ENCODE measurements around the gene IGSF3. TPM values are rescaled to one million over a fixed set of nuclear protein-coding genes. Genes with fewer than 3 reads are reported as not detected.
"Not testable (repeated sequence)": the region's sequence is repeated elsewhere in the genome, so short reads cannot be mapped to it uniquely, and the experiment has no call there.

The IGSF3 gene
- total RNA-seq, 1 experiment from 2014 or later = 10.8 TPM

DNA sequence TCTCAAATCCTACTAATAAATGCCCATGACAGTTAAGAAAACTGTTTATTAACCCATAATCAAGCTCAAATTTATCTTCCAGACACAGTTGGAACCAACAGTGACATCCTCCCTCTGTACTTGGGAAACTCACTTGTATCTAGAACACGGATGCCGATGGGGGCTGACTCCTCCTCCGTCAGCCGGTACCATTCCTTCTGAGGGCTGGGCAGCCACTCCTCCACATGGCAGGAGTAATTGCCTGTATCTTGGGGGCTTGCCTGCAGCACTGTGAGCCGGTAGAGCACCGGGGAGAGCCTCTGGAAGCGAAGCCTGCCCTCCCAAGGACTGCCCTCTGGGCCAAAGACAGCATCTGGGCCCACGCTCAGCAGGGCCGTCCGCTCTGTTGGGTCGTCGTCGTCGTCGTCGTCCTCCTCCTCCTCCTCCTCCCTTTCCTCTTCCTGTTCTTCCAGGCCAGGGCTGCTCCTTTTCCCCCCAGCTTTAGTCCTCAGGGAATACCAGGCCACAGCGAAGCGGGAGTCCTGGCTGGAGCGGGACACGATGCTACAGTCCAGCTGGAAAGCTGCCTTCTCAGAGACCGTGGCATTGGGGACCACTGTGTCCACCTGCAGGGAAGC, 88.2 kb downstream of the IGSF3 start:
- no peak for DNase-seq (ENCODE audit: low spot score)

GRCh38 chr1:116578581-116578980, 89.0 kb downstream of the IGSF3 start:
- DNase-seq (ENCODE audit: low spot score) = no peak

DNA sequence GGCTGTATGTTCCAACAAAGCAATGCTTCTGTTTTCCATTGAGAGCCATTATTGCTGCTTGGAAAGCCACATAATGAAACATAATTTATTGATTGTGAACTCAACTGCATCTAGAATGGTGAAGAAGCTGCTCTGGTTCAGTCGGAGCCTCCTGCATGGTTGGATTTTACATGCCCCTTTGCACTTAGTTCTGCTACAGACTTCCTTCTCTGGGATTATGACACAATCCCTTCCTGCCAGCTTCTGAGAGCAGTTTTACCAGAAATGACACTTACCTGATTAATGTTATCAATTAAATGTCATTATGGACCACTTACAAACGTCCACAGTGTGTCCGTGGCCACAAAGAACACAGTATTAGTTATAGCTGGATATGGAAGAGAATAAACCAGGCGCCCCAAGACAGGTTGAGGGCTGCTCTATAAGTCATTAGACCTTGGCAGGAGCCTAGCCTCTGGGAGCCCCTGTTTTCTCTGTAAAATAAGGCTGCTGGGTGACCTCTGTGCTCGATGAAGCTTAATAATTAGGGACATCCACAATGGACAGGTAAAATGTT, 89.7 kb downstream of the IGSF3 start:
- no peak for DNase-seq (ENCODE audit: low spot score)

- peak; percentile 35 for DNase-seq (ENCODE audit: low spot score)
Measured at GRCh38 chr1:116574581-116575291, 92.8 kb downstream of the IGSF3 start.

DNA sequence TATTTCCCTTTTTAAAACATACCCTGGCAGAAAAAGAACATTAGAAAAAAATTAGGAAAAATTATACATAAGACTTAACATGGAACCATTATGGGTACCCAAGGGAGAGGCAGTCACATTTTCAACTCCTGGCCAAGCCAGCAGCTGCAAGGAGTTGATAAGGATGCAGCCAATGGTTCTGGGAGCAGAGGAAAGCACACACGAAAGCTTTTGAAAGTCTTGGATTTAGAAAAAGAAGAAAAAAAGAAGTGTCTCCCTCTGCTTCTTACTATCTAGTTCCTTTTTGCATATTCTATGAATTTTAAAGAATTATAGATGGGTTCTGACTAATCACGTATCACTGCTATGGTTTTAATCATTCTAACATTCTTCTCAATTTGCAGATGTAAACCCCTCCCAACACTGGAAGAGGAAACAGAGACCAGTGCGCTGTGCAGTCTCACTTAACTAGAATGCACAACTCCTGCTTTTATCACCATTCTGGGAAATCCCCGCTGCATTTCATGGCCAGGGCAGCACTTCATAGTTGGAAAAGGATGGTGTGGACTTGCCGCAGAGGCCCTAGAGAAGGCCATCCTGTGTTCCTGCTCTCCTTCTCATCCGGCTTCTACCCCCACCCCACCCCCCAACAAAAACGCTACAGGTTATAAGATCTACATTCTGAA, 94.0 kb downstream of the IGSF3 start:
- DNase-seq (ENCODE audit: low spot score) = no peak

- DNase-seq (ENCODE audit: low spot score) = no peak
Measured at GRCh38 chr1:116572771-116573430, 94.6 kb downstream of the IGSF3 start.

DNA sequence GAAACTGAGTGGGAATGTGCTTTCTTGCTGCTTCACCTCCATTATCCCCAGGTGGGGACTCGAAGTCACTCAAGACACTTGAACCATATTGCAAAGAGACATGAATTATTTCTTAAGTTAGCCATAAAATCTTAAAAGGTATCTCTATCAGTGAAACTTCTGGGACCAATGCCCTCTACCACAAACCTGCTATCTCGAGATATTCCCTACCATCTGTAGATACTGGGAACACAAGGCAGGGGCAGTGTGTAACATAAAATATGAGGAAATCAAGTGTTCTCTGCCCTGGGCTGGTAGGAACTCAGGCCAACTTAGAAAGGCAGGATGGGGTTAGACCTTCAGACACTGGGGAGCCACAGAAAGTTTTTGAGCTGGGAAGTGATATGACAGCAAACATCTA, 95.4 kb downstream of the IGSF3 start:
- DNase-seq (ENCODE audit: low spot score) = no peak

- no peak for DNase-seq (ENCODE audit: low spot score)
Measured at GRCh38 chr1:116571215-116571919, 96.2 kb downstream of the IGSF3 start.

- peak; percentile 65 for DNase-seq (ENCODE audit: low spot score)
Measured at GRCh38 chr1:116570358-116571214, 96.9 kb downstream of the IGSF3 start, which contains the start of gene CD58. TSS of gene CD58 (minus strand) at chr1:116571026. CDS start at chr1:116570972, 54 bp downstream.

DNA sequence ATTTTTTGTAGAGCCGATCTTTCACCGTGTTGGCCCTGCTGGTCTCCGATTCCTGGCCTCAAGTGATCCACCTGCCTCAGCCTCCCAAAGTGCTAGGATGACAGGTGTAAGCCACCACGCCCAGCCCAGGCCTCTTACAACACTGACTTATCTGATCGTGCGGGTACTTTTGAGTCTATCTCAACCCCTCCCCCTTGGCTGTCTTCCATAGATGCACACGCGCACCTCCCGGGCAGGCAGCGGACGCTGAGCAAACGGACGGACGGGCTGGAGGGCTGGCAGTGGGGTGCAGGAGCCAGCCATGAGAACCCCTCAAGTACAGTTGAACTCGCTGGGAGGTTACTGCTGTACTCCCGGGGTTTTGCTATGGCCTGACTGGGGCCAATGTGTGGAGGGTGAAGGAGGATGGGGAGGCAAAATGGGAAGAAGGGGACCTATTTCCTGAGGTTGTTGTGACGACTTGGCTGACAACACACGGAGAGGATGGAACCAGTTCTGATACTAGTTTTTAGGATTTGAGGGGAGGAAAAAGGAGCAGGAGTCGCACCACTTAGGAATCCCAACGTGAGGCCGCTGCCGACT, 97.7 kb downstream of the IGSF3 start:
- no peak for DNase-seq (ENCODE audit: low spot score)

DNA sequence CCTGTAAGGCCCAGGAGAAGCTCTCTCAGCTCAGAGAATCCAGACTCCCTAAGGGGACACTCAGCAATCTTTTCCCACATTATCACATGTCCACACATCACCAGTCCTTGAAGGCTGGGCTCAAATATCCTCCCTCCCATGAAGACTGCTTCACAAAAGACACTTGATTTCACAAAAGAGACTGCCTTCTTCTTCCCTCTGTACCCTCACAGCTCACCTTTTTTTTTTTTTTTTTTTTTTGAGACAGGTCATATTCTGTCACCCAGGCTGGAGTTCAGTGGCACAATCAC, 98.2 kb downstream of the IGSF3 start:
- DNase-seq (ENCODE audit: low spot score) = no peak

- no peak for DNase-seq (ENCODE audit: low spot score)
Measured at GRCh38 chr1:116568662-116569380, 98.7 kb downstream of the IGSF3 start.

- no peak for DNase-seq (ENCODE audit: low spot score)
Measured at GRCh38 chr1:116567790-116568661, 99.5 kb downstream of the IGSF3 start.

DNA sequence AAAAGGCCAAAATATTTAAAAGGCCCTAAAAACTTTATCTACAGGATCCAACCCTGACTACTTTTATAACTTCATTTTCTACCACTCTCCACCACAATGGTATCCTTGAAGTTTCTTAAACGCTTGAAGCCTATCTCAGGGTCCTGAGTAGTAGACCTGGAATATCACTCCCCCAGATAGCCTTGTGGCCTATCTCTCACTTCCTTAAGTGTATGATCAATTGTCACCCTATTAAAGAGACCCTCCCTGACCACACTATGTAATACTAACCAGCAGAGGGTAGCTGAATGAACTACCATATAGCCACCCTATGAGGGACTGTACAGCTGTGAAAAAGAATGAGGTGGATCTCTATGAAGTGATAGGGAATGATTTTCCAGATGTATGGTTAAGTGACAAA, 102.3 kb downstream of the IGSF3 start:
- no peak for DNase-seq (ENCODE audit: low spot score)

DNA sequence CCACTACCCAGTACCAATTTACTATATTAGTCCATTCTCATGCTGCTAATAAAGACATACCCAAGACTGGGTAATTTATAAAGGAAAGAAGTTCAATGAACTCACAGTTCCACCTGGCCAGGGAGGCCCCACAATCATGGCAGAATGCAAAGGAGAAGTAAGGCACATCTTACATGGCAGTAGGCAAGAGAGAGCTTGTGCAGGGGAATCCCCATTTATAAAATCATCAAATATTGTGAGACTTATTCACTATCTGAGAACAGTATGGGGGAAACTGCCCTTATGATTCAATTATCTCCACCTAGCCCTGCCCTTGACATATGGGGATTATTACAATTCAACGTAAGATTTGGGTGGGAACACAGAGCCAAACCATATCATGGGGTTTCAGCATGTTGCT, 103.1 kb downstream of the IGSF3 start:
- DNase-seq (ENCODE audit: low spot score) = no peak

DNA sequence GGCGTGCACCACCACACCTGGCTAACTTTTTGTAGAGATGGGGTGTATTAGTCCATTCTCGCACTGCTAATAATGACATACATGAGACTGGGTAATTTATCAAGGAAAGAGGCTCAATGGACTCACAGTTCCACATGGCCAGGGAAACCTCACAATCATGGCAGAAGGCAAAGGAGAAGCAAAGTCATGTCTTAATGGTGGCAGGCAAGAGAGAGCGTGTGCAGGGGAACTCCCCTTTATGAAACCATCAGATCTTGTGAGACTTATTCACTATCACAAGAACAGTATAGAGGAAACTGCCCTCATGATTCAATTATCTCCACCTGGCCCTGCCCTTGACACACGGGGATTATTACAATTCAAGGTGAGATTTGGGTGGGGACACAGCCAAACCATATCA, 105.1 kb downstream of the IGSF3 start:
- not testable (repeated sequence) for DNase-seq (ENCODE audit: low spot score)

DNA sequence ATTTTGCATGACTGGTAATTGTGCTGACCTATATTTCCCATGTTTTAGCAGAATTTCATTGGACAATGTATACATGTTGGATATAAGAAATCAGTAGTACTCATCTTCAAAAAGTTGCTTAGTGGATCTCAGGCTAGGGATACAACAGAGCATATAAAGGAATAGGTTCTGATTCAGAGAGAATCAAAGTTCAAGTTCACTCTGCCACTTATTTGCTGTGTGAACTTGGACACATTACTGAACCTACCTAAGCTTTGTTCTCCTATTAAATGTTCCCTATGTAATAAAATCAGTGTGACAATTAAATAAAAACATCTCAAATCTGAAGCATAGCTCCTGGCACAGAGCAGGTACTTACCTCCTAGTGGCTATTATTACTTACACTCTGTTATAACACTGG, 106.0 kb downstream of the IGSF3 start:
- DNase-seq (ENCODE audit: low spot score) = no peak

DNA sequence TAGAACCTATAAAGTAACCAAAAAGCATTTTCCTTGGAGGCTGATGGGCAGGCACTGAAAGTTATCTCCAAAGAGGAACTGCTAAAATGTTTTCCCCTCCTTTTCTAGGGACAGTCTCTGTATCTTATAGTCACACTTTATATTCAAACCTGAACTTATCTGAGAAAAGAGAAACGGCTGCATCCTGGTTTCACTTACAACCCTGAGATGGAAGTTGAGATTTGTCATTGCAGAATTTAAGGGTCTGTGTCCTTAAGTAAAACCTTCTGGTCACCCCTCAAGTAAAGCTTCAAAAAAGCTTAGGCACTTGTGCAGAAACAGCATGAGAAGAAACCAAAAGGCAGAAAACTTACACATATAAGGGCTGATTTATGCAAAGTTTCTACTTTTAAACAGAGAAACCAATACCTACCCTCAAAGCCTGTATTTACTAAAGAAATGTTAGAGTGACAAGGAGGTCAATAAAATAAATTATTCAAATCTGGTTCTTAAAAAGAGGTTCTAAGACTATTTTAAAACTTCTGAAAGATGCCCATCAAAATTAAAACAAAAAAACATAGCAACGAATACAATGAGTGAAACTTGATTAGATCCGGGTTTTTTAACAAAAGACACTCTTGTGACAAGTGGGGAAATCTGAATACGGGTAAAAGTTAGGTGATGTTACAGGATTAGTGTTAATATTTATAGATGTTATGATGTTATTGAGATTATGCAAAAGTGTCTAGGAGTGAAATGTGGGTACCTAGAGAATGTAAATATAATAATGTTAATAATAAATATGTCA, 106.6 kb downstream of the IGSF3 start:
- DNase-seq (ENCODE audit: low spot score) = no peak

All from H4 (cell line).